Left forelimb (tissue), 1 donor: ENCODE data around the gene NECAB2.

ENCODE experiments used
- DNase-seq: peaks from one replicate; pipeline ENCODE4 v3.0.0-alpha.2; 2018; ENCODE audit warnings: low spot score

Gene NECAB2

GRCh38 chr16:84024854-84025253 is 56.8 kb downstream of the NECAB2 start:
- DNase-seq, result no peak

GRCh38 chr16:84026606-84027005 is 58.6 kb downstream of the NECAB2 start:
- no peak for DNase-seq

- no peak for DNase-seq
Measured at GRCh38 chr16:84027625-84028024, 59.6 kb downstream of the NECAB2 start.

- DNase-seq, result no peak
Measured at GRCh38 chr16:84029297-84030047, 61.4 kb downstream of the NECAB2 start.

- no peak for DNase-seq
Measured at GRCh38 chr16:84031556-84031955, 63.5 kb downstream of the NECAB2 start.

GRCh38 chr16:84032458-84033178 is 64.6 kb downstream of the NECAB2 start:
- DNase-seq, result no peak

GRCh38 chr16:84033251-84034195 is 65.5 kb downstream of the NECAB2 start:
- no peak for DNase-seq

GRCh38 chr16:84034516-84034915 is 66.5 kb downstream of the NECAB2 start:
- DNase-seq, result no peak

GRCh38 chr16:84036131-84036530 is 68.1 kb downstream of the NECAB2 start:
- no peak for DNase-seq

- DNase-seq, result no peak
Measured at GRCh38 chr16:84036982-84037425, 69.0 kb downstream of the NECAB2 start.

GRCh38 chr16:84038469-84038868 is 70.4 kb downstream of the NECAB2 start:
- DNase-seq, result no peak

- DNase-seq, result no peak
Measured at GRCh38 chr16:84039696-84040095, 71.7 kb downstream of the NECAB2 start.

GRCh38 chr16:84040226-84040822 is 72.3 kb downstream of the NECAB2 start:
- no peak for DNase-seq

- no peak for DNase-seq
Measured at GRCh38 chr16:84040823-84041820, 73.1 kb downstream of the NECAB2 start.

GRCh38 chr16:84041881-84042280 is 73.8 kb downstream of the NECAB2 start:
- DNase-seq, result no peak

- DNase-seq, result no peak
Measured at GRCh38 chr16:84042308-84042878, 74.3 kb downstream of the NECAB2 start, which contains the start of gene SLC38A8. SLC38A8 (minus strand) TSS chr16:84042795; CDS start chr16:84042157, 638 bp downstream.

GRCh38 chr16:84042879-84043485 is 74.9 kb downstream of the NECAB2 start:
- DNase-seq, result no peak

GRCh38 chr16:84043486-84044117 is 75.6 kb downstream of the NECAB2 start:
- no peak for DNase-seq

- no peak for DNase-seq
Measured at GRCh38 chr16:84044118-84044488, 76.1 kb downstream of the NECAB2 start.
